Fibroblast of peridontal ligament (primary cell): Measurements from ENCODE around the gene AOAH.
"Not testable (repeated sequence)": the region's sequence is repeated elsewhere in the genome, so short reads cannot be mapped to it uniquely, and the experiment has no call there.

Source experiments
- DNase-seq: peaks from one replicate; pipeline ENCODE4 v3.0.0-alpha.2; 2010; ENCODE audit errors: extremely low read depth

Gene AOAH

GRCh38 chr7:36658335-36659171 lies 65.7 kb downstream of the AOAH start:
- peak; percentile 75 for DNase-seq

GRCh38 chr7:36657036-36657660 lies 67.1 kb downstream of the AOAH start:
- DNase-seq, result no peak

- DNase-seq, result no peak
These were observed 69.9 kb downstream of the AOAH start for GRCh38 chr7:36654436-36654835.

- no peak for DNase-seq
These were observed 70.5 kb downstream of the AOAH start for GRCh38 chr7:36653663-36654355.

GRCh38 chr7:36653008-36653662 lies 71.2 kb downstream of the AOAH start:
- DNase-seq, result peak; percentile 69

GRCh38 chr7:36652431-36652830 lies 71.9 kb downstream of the AOAH start:
- DNase-seq, result peak; percentile 18

- peak; percentile 89 for DNase-seq
These were observed 72.9 kb downstream of the AOAH start for GRCh38 chr7:36651404-36651803.

GRCh38 chr7:36650766-36651312 lies 73.5 kb downstream of the AOAH start:
- DNase-seq, result no peak

GRCh38 chr7:36650320-36650719 lies 74.0 kb downstream of the AOAH start:
- no peak for DNase-seq

- not testable (repeated sequence) for DNase-seq
These were observed 75.0 kb downstream of the AOAH start for GRCh38 chr7:36649319-36649718.

- no peak for DNase-seq
These were observed 75.9 kb downstream of the AOAH start for GRCh38 chr7:36648441-36648840.

GRCh38 chr7:36644625-36645422 lies 79.5 kb downstream of the AOAH start:
- no peak for DNase-seq

- no peak for DNase-seq
These were observed 81.9 kb downstream of the AOAH start for GRCh38 chr7:36642414-36642813.

GRCh38 chr7:36642010-36642409 lies 82.3 kb downstream of the AOAH start:
- DNase-seq, result no peak

- DNase-seq, result no peak
These were observed 83.6 kb downstream of the AOAH start for GRCh38 chr7:36640682-36641081.

- no peak for DNase-seq
These were observed 84.5 kb downstream of the AOAH start for GRCh38 chr7:36639826-36640225.

GRCh38 chr7:36638586-36639263 lies 85.6 kb downstream of the AOAH start:
- no peak for DNase-seq

GRCh38 chr7:36638140-36638539 lies 86.2 kb downstream of the AOAH start:
- no peak for DNase-seq

- DNase-seq, result no peak
These were observed 86.9 kb downstream of the AOAH start for GRCh38 chr7:36637417-36637816.

- no peak for DNase-seq
These were observed 88.2 kb downstream of the AOAH start for GRCh38 chr7:36636126-36636525.
